DOHH2 (cell line): ENCODE data around the gene RBMS2.

ENCODE experiments used
- EZH2phosphoT487 ChIP-seq: fragments of 200-600 bp; sonication (generic); IDR thresholded peaks from 2 replicates; pipeline ENCODE4 v1.6.1; 2017; ENCODE audit warnings: borderline replicate concordance, mild to moderate bottlenecking, antibody characterized with exemption, low read length, moderate library complexity, mixed read lengths
- TF ChIP-seq, protein P1 (sequence below): fragments of 200-600 bp; sonication (generic); IDR thresholded peaks from one replicate; pipeline ENCODE4 v1.5.1; 2014; ENCODE audit warnings: antibody characterized with exemption, mild to moderate bottlenecking, low read depth, low read length; ENCODE audit not compliant: poor library complexity, severe bottlenecking

DNA sequence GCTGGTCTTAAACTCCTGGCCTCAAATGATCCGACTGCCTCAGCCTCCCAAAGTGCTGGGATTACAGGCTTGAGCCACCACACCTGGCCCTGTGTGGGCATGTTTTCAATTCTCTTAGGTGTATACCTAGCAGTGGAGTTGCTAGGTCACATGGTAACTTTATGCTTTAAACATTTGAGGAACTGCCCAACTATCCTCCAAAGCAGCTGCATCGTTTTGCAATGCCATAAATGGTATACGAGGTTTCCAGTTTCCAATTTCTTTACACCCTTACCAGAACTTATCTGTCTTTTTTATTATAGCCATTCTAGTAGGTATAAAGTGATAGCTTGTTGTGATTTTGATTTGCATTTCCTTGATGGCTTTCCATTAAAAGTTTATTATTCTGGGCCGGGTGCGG lies 25.1 kb downstream of the RBMS2 start:
- TF ChIP-seq, protein P1, sequence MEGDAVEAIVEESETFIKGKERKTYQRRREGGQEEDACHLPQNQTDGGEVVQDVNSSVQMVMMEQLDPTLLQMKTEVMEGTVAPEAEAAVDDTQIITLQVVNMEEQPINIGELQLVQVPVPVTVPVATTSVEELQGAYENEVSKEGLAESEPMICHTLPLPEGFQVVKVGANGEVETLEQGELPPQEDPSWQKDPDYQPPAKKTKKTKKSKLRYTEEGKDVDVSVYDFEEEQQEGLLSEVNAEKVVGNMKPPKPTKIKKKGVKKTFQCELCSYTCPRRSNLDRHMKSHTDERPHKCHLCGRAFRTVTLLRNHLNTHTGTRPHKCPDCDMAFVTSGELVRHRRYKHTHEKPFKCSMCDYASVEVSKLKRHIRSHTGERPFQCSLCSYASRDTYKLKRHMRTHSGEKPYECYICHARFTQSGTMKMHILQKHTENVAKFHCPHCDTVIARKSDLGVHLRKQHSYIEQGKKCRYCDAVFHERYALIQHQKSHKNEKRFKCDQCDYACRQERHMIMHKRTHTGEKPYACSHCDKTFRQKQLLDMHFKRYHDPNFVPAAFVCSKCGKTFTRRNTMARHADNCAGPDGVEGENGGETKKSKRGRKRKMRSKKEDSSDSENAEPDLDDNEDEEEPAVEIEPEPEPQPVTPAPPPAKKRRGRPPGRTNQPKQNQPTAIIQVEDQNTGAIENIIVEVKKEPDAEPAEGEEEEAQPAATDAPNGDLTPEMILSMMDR = no peak
- no peak for TF ChIP-seq EZH2phosphoT487
